Measurements from ENCODE around the gene SEMA6B.

DNA sequence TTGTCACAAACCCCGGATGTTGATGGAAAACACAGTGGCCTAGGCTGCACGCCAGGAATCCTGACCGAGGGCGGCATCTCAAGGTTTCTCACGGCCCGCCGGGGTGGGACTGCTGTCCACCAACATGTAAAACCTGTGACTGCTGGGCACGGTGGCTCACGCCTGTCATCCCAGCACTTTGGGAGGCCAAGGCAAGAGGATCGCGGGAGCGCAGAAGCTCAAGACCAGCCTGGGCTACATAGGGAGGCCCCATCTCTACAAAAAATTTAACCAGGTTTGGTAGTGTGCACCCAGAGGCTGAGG, 52.4 kb downstream of the SEMA6B start:
- TF ChIP-seq, protein P1, sequence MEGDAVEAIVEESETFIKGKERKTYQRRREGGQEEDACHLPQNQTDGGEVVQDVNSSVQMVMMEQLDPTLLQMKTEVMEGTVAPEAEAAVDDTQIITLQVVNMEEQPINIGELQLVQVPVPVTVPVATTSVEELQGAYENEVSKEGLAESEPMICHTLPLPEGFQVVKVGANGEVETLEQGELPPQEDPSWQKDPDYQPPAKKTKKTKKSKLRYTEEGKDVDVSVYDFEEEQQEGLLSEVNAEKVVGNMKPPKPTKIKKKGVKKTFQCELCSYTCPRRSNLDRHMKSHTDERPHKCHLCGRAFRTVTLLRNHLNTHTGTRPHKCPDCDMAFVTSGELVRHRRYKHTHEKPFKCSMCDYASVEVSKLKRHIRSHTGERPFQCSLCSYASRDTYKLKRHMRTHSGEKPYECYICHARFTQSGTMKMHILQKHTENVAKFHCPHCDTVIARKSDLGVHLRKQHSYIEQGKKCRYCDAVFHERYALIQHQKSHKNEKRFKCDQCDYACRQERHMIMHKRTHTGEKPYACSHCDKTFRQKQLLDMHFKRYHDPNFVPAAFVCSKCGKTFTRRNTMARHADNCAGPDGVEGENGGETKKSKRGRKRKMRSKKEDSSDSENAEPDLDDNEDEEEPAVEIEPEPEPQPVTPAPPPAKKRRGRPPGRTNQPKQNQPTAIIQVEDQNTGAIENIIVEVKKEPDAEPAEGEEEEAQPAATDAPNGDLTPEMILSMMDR (IDR thresholded peaks at IDR 0.05; ENCODE audit: insufficient read depth, low read length, poor library complexity, severe bottlenecking): no peak
- no peak for TF ChIP-seq EZH2phosphoT487 (conservative IDR thresholded peaks at IDR 0.05; ENCODE audit: low read length)
